Lower leg skin (tissue), 3 donors: Measurements from ENCODE around the gene SULT4A1.

Experiments
- CTCF ChIP-seq, 3 donors: fragments of 450-650 bp; IDR thresholded peaks; one replicate each; pipeline ENCODE4 v1.5.1; 2016; ENCODE audit warnings: antibody characterized with exemption in 3 of 3, mild to moderate bottlenecking in 3 of 3, moderate library complexity in 2 of 3
- POLR2A ChIP-seq, 2 donors: fragments of 450-650 bp; IDR thresholded peaks; one replicate each; pipeline ENCODE4 v1.6.1; 2016 to 2017; ENCODE audit warnings: antibody characterized with exemption in 2 of 2, mild to moderate bottlenecking in 1 of 2, moderate library complexity in 1 of 2

GRCh38 chr22:43858156-43858895, 4.0 kb downstream of the SULT4A1 start:
- TF ChIP-seq CTCF (IDR thresholded peaks at IDR 0.05) (no peak), POLR2A (IDR thresholded peaks at IDR 0.05) (no peak)
